H9 (cell line): Measurements from ENCODE around the gene CA5A. TPM values are rescaled to one million over a fixed set of nuclear protein-coding genes. Genes with fewer than 3 reads are reported as not detected.
"Not testable (repeated sequence)": the region's sequence is repeated elsewhere in the genome, so short reads cannot be mapped to it uniquely, and the experiment has no call there.

Source experiments
- DNase-seq: peaks from one replicate; pipeline ENCODE4 v3.0.0-alpha.2; 2017
- H2AFZ ChIP-seq: one replicate; pipeline ENCODE4 v1.6.1; 2013; ENCODE audit warnings: mild to moderate bottlenecking, low read length, control low read depth, moderate library complexity
- H2AK5ac ChIP-seq: 2 replicates; pipeline ENCODE4 v1.6.1; 2013; ENCODE audit warnings: low read length, control low read depth, mixed read lengths; ENCODE audit not compliant: insufficient read length
- H2BK120ac ChIP-seq: one replicate; pipeline ENCODE4 v1.6.1; 2013; ENCODE audit warnings: low read depth, mild to moderate bottlenecking, low read length, control low read depth, inconsistent platforms; ENCODE audit not compliant: poor library complexity, severe bottlenecking
- H2BK12ac ChIP-seq: 2 replicates; pipeline ENCODE4 v1.6.1; 2013; ENCODE audit warnings: low read length, control low read depth, mixed read lengths, low read depth; ENCODE audit not compliant: insufficient read length
- H2BK15ac ChIP-seq: 2 replicates; pipeline ENCODE4 v1.6.1; 2013; ENCODE audit warnings: low read depth, low read length, control low read depth
- H2BK20ac ChIP-seq: one replicate; pipeline ENCODE4 v1.6.1; 2013; ENCODE audit warnings: low read depth, mild to moderate bottlenecking, low read length, control low read depth, inconsistent platforms; ENCODE audit not compliant: poor library complexity, severe bottlenecking
- H2BK5ac ChIP-seq: 2 replicates; pipeline ENCODE4 v1.6.1; 2013; ENCODE audit warnings: low read length, control low read depth, mixed read lengths; ENCODE audit not compliant: insufficient read length
- H3K14ac ChIP-seq: 2 replicates; pipeline ENCODE4 v1.6.1; 2013; ENCODE audit warnings: low read length, control low read depth; ENCODE audit not compliant: insufficient read depth
- H3K18ac ChIP-seq: 2 replicates; pipeline ENCODE4 v1.6.1; 2013; ENCODE audit warnings: low read depth, mild to moderate bottlenecking, mixed read lengths, low read length, control low read depth; ENCODE audit not compliant: insufficient read length
- H3K23ac ChIP-seq: 2 replicates; pipeline ENCODE4 v1.6.1; 2013; ENCODE audit warnings: low read length, control low read depth, mixed read lengths, low read depth; ENCODE audit not compliant: insufficient read length
- H3K23me2 ChIP-seq: 2 replicates; pipeline ENCODE4 v1.6.1; 2013; ENCODE audit warnings: low read depth, mild to moderate bottlenecking, mixed read lengths, low read length, control low read depth; ENCODE audit not compliant: insufficient read length, poor library complexity, severe bottlenecking
- H3K27ac ChIP-seq: 2 replicates; pipeline ENCODE4 v1.5.1; 2013; ENCODE audit warnings: low read length, control low read depth, mixed read lengths, low read depth; ENCODE audit not compliant: insufficient read length
- H3K27me3 ChIP-seq: 2 replicates; pipeline ENCODE4 v1.6.1; 2013; ENCODE audit warnings: low read length, control low read depth, inconsistent platforms; ENCODE audit not compliant: insufficient read depth
- H3K4ac ChIP-seq: 2 replicates; pipeline ENCODE4 v1.6.1; 2013; ENCODE audit warnings: low read depth, mild to moderate bottlenecking, control low read depth, inconsistent platforms, low read length, moderate library complexity
- H3K4me1 ChIP-seq: 2 replicates; pipeline ENCODE4 v1.6.1; 2013; ENCODE audit warnings: low read length, control low read depth, inconsistent platforms; ENCODE audit not compliant: insufficient read depth
- H3K4me2 ChIP-seq: 2 replicates; pipeline ENCODE4 v1.6.1; 2013; ENCODE audit warnings: low read length, control low read depth, mixed read lengths; ENCODE audit not compliant: insufficient read length, insufficient read depth
- H3K56ac ChIP-seq: 2 replicates; pipeline ENCODE4 v1.6.1; 2013; ENCODE audit warnings: low read depth, mild to moderate bottlenecking, mixed read lengths, low read length, control low read depth; ENCODE audit not compliant: insufficient read length
- H3K79me1 ChIP-seq: 2 replicates; pipeline ENCODE4 v1.6.1; 2013; ENCODE audit warnings: low read depth, mild to moderate bottlenecking, moderate library complexity, low read length, control low read depth, inconsistent platforms; ENCODE audit not compliant: insufficient read depth, poor library complexity, severe bottlenecking
- H3K79me2 ChIP-seq: 2 replicates; pipeline ENCODE4 v1.6.1; 2013; ENCODE audit warnings: low read length, control low read depth, inconsistent platforms; ENCODE audit not compliant: insufficient read depth
- H3K9ac ChIP-seq: 2 replicates; pipeline ENCODE4 v1.6.1; 2013; ENCODE audit warnings: low read length, control low read depth, mixed read lengths; ENCODE audit not compliant: insufficient read length; ENCODE audit errors: extremely low read depth
- H3K9me3 ChIP-seq: one replicate; pipeline ENCODE4 v1.6.1; 2013; ENCODE audit warnings: low read depth, low read length, inconsistent platforms; ENCODE audit not compliant: control insufficient read depth
- H3T11ph ChIP-seq: one replicate; pipeline ENCODE4 v1.6.1; 2013; ENCODE audit warnings: mild to moderate bottlenecking, low read length, control low read depth, inconsistent platforms
- H4K20me1 ChIP-seq: one replicate; pipeline ENCODE4 v1.6.1; 2013; ENCODE audit not compliant: control insufficient read depth, insufficient read length, insufficient read depth
- H4K5ac ChIP-seq: 2 replicates; pipeline ENCODE4 v1.6.1; 2013; ENCODE audit warnings: low read depth, mild to moderate bottlenecking, mixed read lengths, low read length, control low read depth; ENCODE audit not compliant: insufficient read length
- H4K8ac ChIP-seq: replicated peaks from 2 replicates; pipeline ENCODE4 v1.6.1; 2013; ENCODE audit warnings: low read length, control low read depth, mixed read lengths, low read depth; ENCODE audit not compliant: insufficient read length
- H4K91ac ChIP-seq: 2 replicates; pipeline ENCODE4 v1.6.1; 2013; ENCODE audit warnings: low read depth, mild to moderate bottlenecking, moderate library complexity, mixed read lengths, low read length, control low read depth; ENCODE audit not compliant: insufficient read length
- H3K27ac Mint-ChIP-seq, 3 experiments: 2 replicates in 2 of 3; 3 replicates in 1 of 3; pipeline ENCODE4 v1.8.0; 2020 to 2021; ENCODE audit warnings: mixed read lengths in 3 of 3, mild to moderate bottlenecking in 1 of 3, moderate library complexity in 1 of 3
- H3K27me3 Mint-ChIP-seq: 2 replicates; pipeline ENCODE4 v1.8.0; 2021; ENCODE audit warnings: low read depth, mild to moderate bottlenecking, moderate library complexity, mixed read lengths
- H3K36me3 Mint-ChIP-seq, 3 experiments: 2 replicates in 2 of 3; 3 replicates in 1 of 3; pipeline ENCODE4 v1.8.0; 2020 to 2021; ENCODE audit warnings: low read depth in 3 of 3, mixed read lengths in 3 of 3; ENCODE audit not compliant: insufficient read depth in 1 of 3
- H3K4me1 Mint-ChIP-seq, 2 experiments: 2 replicates each; pipeline ENCODE4 v1.8.0; 2020; ENCODE audit warnings: mixed read lengths in 2 of 2
- H3K4me3 Mint-ChIP-seq, 2 experiments: 2 replicates in 1 of 2; 3 replicates in 1 of 2; pipeline ENCODE4 v1.8.0; 2020 to 2021; ENCODE audit warnings: mild to moderate bottlenecking in 2 of 2, mixed read lengths in 2 of 2, moderate library complexity in 1 of 2
- H3K9me3 Mint-ChIP-seq, 2 experiments: 2 replicates in 1 of 2; 3 replicates in 1 of 2; pipeline ENCODE4 v1.8.0; 2020; ENCODE audit warnings: mild to moderate bottlenecking in 2 of 2, mixed read lengths in 2 of 2, moderate library complexity in 1 of 2
- WGBS: extraction: QIAGEN DNeasy Blood & Tissue Kit; methylation state at CpG from one replicate; pipeline ENCODE4 v1.1.7; 2013; ENCODE audit warnings: missing lambda C conversion rate, low lambda C conversion rate, mixed read lengths; ENCODE audit not compliant: insufficient read length; ENCODE audit errors: extremely low coverage; 5-methylcytosine and 5-hydroxymethylcytosine counted together
- total RNA-seq: library from RNA; stranded (reverse); gene quantifications from 2 replicates; pipeline ENCODE4 v1.2.1, GENCODE V29; 2021
- TF ChIP-seq, protein P1 (sequence below): fragments of 200-600 bp; sonication (generic); conservative IDR thresholded peaks from 3 replicates; pipeline ENCODE4 v1.8.0; 2021; ENCODE audit warnings: antibody characterized with exemption, mild to moderate bottlenecking

CA5A gene
- total RNA-seq, 1 experiment from 2014 or later: not detected

DNA sequence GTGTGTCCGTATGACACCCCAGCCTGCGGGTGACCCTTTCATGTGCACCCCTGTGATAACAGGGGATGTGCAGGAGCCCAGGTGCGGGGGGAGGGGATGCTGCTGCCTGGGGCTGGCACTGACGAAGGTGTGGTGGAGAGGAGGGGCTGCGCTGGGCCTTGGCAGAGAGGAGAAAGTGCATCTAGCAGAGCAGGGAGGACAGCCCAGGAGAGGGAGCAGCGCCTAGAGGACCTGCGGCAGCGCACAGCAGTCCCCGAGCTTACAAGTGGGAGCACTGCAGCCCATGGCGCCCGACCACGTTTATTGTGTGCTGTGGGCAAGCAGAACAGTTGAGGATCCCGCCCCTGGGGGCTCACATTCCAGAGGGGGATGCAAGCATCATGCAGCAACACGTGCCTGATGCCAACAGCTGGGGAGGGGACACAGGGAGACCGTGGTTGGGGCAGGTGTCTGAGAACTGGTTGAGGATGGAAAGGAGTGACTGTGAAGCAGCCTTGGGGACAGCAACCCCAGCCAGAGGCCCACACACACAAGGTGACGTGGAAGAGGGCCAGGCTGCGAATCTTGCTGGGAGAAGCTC lies 56.1 kb downstream of the CA5A start:
- H3K36me3 Mint-ChIP-seq: peaks cover 0 to 6% (median 5%) of the 10 kb centered on the region in 3 experiments; a peak in 4 of 7 replicates
- no peak overlapping the region for H3K23ac ChIP-seq
- H3K4me2 ChIP-seq: no peak overlapping the region
- H2BK20ac ChIP-seq: no peak overlapping the region
- no peaks in the 10 kb centered on the region for H3K79me2 ChIP-seq
- no peak overlapping the region for H3K4me3 Mint-ChIP-seq
- peaks cover 30% of the 10 kb centered on the region for H3K27me3 Mint-ChIP-seq
- no peak overlapping the region for H2BK120ac ChIP-seq
- no peak overlapping the region for H2BK15ac ChIP-seq
- no peaks in the 10 kb centered on the region for H3K27me3 ChIP-seq
- no peaks in the 10 kb centered on the region; the same call in 1 of the 2 replicates for H3K4me1 ChIP-seq
- H4K91ac ChIP-seq: no peak overlapping the region
- no peak overlapping the region for H2BK5ac ChIP-seq
- peak overlapping the region in 2 of 3 experiments; percentile 21 to 60; a peak in 2 of 7 replicates for H3K27ac Mint-ChIP-seq
- no peak overlapping the region for H2AFZ ChIP-seq
- no peak overlapping the region for H3K27ac ChIP-seq
- no peak overlapping the region for H4K5ac ChIP-seq
- no peak overlapping the region for H2BK12ac ChIP-seq
- TF ChIP-seq, protein P1, sequence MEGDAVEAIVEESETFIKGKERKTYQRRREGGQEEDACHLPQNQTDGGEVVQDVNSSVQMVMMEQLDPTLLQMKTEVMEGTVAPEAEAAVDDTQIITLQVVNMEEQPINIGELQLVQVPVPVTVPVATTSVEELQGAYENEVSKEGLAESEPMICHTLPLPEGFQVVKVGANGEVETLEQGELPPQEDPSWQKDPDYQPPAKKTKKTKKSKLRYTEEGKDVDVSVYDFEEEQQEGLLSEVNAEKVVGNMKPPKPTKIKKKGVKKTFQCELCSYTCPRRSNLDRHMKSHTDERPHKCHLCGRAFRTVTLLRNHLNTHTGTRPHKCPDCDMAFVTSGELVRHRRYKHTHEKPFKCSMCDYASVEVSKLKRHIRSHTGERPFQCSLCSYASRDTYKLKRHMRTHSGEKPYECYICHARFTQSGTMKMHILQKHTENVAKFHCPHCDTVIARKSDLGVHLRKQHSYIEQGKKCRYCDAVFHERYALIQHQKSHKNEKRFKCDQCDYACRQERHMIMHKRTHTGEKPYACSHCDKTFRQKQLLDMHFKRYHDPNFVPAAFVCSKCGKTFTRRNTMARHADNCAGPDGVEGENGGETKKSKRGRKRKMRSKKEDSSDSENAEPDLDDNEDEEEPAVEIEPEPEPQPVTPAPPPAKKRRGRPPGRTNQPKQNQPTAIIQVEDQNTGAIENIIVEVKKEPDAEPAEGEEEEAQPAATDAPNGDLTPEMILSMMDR: no peak
- peaks cover 54 to 66% of the 10 kb centered on the region in 2 experiments for H3K4me1 Mint-ChIP-seq
- no peak overlapping the region for H3K18ac ChIP-seq
- WGBS: no CpG with 5 or more reads among the region's 17 CpGs
- no peaks in the 10 kb centered on the region for H3K9me3 ChIP-seq
- H3K9ac ChIP-seq: no peak overlapping the region
- H3K23me2 ChIP-seq: no peaks in the 10 kb centered on the region
- H3T11ph ChIP-seq: no peak overlapping the region
- no peaks in the 10 kb centered on the region for H3K79me1 ChIP-seq
- no peak for DNase-seq
- H4K8ac ChIP-seq: no peak overlapping the region
- H3K14ac ChIP-seq: no peak overlapping the region
- no peak overlapping the region for H2AK5ac ChIP-seq
- H3K4ac ChIP-seq: no peak overlapping the region
- no peaks in the 10 kb centered on the region for H4K20me1 ChIP-seq
- peaks cover 5 to 11% of the 10 kb centered on the region in 2 experiments; a peak in 3 of 5 replicates for H3K9me3 Mint-ChIP-seq
- H3K56ac ChIP-seq: no peak overlapping the region

DNA sequence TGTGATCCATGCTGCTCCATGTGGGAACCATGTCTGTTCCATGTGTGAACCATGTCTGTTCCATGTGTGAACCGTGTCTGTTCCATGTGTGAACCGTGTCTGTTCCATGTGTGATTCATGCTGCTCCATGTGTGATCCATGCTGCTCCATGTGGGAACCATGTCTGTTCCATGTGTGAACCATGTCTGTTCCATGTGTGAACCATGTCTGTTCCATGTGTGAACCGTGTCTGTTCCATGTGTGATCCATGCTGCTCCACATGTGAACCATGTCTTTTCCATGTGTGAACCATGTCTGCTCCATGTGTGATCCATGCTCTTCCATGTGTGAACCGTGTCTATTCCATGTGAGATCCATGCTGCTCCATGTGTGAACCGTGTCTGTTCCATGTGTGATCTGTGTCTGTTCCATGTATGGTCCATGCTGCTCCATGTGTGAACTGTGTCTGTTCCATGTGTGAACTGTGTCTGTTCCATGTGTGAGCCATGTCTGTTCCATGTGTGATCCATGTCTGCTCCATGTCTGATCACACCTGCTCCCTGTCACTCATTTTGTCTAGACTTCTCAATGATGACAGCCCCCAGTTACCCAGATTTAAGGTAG lies 56.8 kb downstream of the CA5A start:
- not testable (repeated sequence) for H3K9ac ChIP-seq, DNase-seq, H3K4me2 ChIP-seq, H3K56ac ChIP-seq, H4K20me1 ChIP-seq, H3K4me3 Mint-ChIP-seq, H4K8ac ChIP-seq, H3K27ac ChIP-seq, H3K4me1 ChIP-seq, H2BK15ac ChIP-seq, H3K79me2 ChIP-seq, H4K5ac ChIP-seq, H3K4ac ChIP-seq, H3K14ac ChIP-seq, H3K79me1 ChIP-seq, H3K9me3 ChIP-seq, H2BK120ac ChIP-seq, H3K23ac ChIP-seq, H3K18ac ChIP-seq, H3K23me2 ChIP-seq, H2BK5ac ChIP-seq, H3K36me3 Mint-ChIP-seq, H3K27me3 ChIP-seq, H2AFZ ChIP-seq, H2AK5ac ChIP-seq, H4K91ac ChIP-seq, H3T11ph ChIP-seq, H2BK20ac ChIP-seq, H2BK12ac ChIP-seq
- peaks cover 61 to 70% of the 10 kb centered on the region in 2 experiments for H3K4me1 Mint-ChIP-seq
- WGBS: no CpG with 5 or more reads among the region's 5 CpGs
- H3K9me3 Mint-ChIP-seq: peaks cover 5 to 11% of the 10 kb centered on the region in 2 experiments; a peak in 3 of 5 replicates
- peak overlapping the region in 1 of 3 experiments; percentile 62; a peak in 2 of 7 replicates for H3K27ac Mint-ChIP-seq
- H3K27me3 Mint-ChIP-seq: peaks cover 30% of the 10 kb centered on the region
